ENCODE data around the gene ABRACL.
"Not testable (repeated sequence)": the region's sequence is repeated elsewhere in the genome, so short reads cannot be mapped to it uniquely, and the experiment has no call there.

ABRACL gene

GRCh38 chr6:139013185-139013800 lies 15.3 kb upstream of the ABRACL start:
- DNase-seq = no peak

GRCh38 chr6:139014945-139015344 lies 13.6 kb upstream of the ABRACL start:
- DNase-seq = no peak

DNA sequence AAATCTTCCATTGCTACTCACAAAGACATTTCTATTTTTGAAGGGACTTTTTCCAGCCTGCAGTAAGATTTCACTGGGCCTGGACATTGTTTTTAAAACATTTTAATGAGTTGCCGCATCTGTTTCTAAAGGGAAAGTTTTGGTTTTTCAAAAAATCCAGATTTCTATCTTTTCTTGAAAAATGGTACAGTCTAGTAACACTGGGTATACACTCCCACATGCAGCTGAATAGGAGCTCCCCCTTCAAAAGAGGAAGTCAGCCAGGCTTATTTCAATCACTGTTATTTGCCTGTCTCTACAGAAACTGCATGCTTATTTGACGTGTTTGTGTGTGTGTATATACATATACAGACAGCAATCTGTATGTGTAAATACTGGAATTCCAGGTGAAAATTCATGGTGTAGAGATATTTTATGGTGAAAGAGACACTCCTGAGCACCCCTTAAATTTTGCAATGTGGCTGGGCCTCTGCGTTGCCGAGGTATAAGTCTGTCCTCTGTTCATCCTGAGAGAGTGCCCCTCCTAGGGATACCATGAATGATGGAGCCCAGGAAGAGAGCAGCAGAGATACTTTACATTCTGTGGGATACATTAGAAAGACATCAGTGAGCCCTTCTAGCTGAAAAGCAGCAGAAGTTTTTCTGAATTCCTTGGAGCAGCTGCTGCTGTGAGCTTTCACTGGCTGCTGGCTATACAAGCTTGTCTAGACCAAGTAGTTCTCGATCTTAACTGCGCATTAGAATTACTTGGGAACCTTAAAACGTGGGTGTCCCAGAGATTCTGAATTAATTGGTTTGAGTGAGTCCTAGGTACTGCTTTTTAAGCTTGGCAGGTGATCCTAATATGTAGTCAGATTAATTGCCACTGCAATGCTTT lies 12.0 kb upstream of the ABRACL start:
- no peak for DNase-seq

DNA sequence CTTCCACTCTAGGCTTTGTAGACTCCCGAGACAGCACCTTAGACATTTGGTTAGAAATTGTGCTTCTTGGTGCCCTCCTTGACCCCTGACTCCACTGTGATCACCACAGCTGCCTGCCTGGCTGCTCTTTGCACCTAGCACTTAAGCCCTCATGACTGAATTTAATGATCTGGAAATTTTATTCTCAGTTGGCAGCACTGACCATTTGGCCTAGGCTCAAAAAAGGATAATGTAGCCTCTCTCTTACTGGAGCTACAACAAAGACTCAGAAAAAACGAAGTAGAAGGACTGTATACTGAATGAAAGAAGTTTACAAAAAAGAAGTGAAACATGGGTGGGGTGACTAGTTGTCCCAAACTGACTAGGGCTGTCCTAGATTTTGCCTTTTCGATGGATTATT lies 11.3 kb upstream of the ABRACL start:
- no peak for DNase-seq

- DNase-seq = no peak
Observed at GRCh38 chr6:139019722-139020121, 8.8 kb upstream of the ABRACL start.

DNA sequence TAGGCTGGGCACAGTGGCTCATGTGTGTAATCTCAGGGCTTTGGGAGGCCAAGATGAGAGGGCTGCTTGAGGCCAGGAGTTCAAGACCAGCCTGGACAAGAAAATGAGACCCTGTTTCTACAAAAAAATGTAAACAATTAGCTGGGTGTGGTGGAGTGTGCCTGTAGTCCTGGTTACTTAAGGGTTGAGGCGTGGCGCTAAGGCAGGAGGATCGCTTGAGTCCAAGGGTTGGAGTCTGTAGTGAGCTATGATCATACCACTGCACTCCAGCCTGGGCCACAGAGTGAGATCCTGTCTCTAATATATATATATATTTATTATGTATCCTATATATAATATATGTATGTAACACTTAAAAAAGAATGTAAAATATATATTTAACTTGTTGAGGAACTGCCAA lies 7.9 kb upstream of the ABRACL start:
- DNase-seq = no peak

DNA sequence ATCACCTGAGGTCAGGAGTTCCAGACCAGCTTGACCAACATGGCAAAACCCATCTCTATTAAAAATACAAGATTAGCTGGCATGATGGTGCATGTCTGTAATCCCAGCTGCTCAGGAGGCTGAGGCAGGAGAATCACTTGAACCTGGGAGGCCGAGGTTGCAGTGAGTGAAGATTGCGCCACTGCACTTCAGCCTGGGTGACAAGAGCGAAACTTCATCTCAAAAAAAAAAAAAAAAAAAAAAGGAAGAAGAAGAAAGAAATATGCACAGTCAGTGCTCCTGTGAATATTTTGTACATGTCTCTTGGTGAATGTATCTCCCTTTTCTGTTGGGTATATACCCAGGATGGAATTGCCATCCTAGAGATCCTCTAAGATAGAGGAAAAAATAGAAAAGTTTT lies 3.1 kb upstream of the ABRACL start:
- DNase-seq = not testable (repeated sequence)

DNA sequence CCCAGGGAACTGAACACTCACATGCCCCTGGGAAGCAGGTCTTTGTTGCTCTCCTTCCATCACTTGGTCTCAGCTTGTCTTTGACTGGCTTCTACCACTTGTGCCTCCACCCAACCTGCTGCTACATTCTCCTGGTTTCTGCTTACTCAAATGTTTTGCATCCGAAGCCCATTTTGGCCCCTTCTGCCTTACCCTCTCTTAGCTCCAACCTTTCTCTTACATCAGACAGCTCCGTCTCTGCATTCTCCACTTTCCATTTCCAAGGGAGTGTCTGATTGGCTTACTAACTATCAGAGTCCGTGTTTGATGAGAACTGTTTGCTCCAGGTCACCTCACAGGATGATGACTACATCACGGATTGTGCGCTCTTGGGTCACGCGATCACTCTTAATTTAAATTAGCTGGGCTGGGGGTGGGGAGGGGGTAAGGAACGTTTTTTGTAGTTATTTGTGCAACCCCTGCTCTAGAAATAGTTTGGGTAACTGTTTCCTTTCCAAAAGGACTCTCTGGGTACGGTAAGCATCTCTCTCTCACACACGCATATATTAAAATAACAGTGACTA lies 844 bp upstream of the ABRACL start:
- peak; percentile 66 for DNase-seq

DNA sequence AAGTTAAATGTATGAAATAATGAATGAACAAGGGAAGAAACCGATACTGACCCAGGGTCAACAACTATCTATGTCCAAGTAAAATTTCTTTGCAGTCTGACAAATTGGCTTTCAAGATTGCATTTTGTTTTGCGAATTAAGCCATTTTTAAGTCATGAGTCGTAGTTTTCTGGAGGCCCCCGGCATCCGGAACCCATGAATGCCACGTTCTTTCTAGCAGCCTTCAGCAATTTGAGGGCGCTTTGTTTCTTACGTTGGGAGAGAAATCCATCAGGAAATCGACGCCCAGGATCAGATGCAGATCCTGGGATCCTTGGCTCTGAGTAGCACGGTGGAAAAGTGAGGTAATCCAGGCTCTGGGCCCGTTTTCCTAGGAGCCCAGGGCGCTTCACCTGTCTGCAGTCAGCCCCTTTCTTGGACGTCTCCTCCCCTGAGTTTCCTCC lies 309 bp upstream of the ABRACL start:
- no peak for DNase-seq

- peak; percentile 25 for DNase-seq
Observed at GRCh38 chr6:139029470-139030227, 1.1 kb downstream of the ABRACL start.

DNA sequence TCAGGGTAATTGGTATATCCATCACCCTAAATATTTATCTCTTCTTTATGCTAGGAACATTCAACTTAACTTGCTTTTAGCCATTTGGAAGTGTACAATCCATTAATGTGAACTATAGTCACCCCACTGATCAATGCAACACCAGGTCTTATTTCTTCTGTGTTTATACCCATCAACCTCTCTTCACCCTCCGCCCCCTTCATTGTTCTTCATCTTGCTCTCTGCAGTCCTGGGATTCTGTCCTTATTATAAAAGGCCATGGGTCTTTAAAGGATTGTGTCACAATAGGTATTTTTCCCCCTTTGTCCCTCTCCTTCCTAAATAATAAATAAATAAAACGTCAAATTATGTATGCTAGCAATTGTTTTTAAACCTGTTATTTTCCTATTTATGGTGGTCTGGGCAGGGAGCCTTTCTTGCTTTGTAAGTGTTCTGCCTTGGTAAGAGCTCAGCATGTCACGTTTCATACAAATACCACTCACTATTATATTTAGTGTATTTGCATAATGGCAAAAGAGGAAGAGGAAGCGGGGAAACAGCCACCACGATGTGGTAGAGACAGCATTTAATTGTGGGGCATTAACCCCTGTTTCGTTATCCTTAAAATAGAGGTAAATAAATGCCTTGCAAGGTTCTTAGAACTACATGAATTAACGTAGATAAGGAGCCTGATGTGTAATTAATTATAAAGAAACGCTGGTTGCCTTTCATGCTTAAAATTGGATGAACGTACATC lies 1.9 kb downstream of the ABRACL start:
- no peak for DNase-seq

GRCh38 chr6:139037490-139037889 lies 8.9 kb downstream of the ABRACL start:
- DNase-seq = no peak

- no peak for DNase-seq
Observed at GRCh38 chr6:139044250-139044649, 15.7 kb downstream of the ABRACL start.

DNA sequence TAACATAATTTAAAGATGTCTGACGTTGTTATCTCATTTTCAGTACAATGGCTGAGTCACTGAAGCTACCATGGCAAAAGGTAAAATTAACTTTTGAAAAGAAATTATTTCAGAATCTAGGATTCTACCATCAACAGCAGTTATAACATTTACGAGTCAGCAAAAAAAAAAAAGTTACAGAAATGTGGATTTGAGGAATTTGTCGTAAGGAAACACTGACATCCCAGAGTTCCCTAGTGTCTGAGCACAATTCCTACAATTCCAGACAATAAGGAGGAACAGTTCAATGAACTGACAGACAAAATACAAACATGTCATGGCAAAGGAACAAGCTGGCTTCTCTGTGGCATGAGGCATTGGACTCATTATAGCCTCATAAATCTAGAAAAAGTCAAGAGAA lies 19.1 kb downstream of the ABRACL start:
- DNase-seq = no peak

- not testable (repeated sequence) for DNase-seq
Observed at GRCh38 chr6:139048912-139049311, 20.4 kb downstream of the ABRACL start.

DNA sequence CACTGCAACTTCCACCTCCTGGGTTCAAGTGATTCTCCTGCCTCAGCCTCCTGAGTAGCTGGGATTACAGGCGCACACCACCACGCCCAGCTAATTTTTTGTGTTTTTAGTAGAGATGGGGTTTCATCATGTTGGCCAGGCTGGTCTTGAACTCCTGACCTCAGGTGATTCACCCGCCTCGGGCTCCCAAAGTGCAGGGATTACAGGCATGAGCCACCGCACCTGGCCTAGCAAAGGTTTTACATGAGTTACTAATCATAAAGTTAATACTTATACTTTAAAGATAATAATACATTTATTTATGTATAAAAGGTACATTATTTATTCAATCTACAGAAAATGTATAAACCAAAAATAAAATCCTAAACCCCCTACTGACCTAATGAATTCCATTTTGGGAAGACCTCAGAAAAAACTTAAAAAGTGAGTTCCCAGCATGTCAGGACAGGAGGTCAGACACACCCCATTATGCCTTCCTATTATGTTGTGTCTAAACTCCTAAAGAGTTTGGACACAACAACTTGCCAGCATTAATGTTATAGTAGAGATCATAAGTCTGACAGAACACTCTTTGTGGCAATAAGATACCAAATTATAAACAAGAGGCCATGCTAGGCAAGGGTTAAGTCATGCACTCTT lies 21.7 kb downstream of the ABRACL start:
- not testable (repeated sequence) for DNase-seq

DNA sequence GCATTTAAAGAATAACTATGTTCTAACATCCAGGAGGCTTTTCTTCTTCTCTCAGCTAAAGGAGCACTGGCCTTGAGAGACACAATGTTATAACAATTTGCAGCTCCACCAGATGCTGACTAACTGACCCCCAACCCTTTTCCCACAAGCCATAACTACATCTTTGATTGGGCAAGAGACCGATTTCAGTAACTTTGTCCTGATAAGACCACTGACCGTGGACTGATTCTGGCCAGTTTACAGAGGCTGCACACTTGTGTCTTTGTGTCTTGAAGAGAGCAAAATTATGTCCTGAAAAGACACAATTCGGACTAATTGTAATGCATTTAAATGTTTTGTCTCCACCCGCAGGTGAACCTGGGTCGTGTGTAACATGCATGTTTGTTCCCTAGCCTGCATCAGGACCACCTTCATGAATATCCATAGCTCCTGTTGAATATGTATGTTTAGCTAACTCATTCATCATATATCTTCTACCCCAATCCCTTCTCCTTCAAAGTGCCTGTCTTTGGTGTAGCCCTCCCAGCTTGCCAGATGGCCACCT lies 22.3 kb downstream of the ABRACL start:
- DNase-seq = no peak

- no peak for DNase-seq
Observed at GRCh38 chr6:139051396-139052060, 23.0 kb downstream of the ABRACL start.

- DNase-seq = no peak
Observed at GRCh38 chr6:139053382-139053781, 24.8 kb downstream of the ABRACL start.

DNA sequence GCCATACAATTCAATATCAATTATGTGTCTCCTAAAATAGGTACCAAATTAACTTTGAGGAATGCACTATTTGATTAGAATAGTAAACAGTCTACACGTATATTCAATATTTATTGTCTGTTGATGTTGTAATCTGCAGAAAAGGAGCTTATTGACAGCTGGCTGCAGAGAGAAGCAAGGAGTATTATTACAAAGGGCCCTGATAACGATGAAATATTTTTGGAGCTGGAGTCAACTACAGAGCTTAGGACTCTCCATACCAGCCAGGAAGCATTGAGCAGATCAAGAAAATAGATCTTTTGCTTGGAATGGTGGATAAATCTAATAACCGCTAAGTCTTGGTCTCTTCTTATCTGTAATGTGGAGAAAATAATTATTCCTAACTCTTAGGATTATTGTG lies 25.5 kb downstream of the ABRACL start:
- DNase-seq = no peak

GRCh38 chr6:139055709-139056108 lies 27.2 kb downstream of the ABRACL start:
- no peak for DNase-seq

Measured in stimulated activated CD4-positive, alpha-beta T cell treated with anti-CD3 and anti-CD28 coated beads, Interleukin-4, amount 100 ng/mL, for 24 hours (primary cell).